ENCODE results near the gene CCDC74A. TPM values are rescaled to one million over a fixed set of nuclear protein-coding genes. Genes with fewer than 3 reads are reported as not detected.
A peak's percentile ranks its signal among the peaks of the same experiment; 100 is the strongest.

Gene CCDC74A
- total and polyA plus RNA-seq, 9 of the 15 experiments (the other 6 are each of a cell fraction or from before 2014, with no cell fraction given) = 1.1 to 38.1 (median 9.6) TPM

DNA sequence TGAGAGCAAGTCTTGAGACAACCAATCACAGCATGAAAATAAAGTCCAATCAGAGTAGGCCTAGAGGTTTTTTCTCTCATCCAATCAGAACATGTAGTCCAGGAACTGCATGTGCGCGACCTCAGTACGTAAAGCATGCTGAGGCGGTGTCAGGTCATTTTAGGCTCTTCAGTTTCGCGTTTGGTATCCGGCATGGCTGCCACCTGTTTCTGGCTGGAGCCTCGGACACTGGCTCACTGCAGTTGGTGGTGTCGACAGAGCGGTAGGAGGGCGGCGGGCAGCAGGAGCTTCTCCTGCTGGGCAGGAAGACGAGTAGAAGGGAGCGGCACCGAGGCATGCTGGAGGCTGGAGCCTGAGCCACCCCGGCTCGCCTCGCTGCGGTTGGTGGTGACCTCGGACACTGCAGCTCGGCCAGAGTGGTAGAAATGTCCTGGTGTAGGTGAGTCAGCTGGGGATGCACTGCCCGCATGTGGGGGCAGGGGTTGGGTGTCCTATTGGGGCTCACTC is 15.8 kb downstream of the CCDC74A start (continued):
- TF ChIP-seq TFAP4 (CRISPR knock-in tag; IDR thresholded peaks at IDR 0.05; ENCODE audit: borderline replicate concordance) (peak; percentile 30; the same call in 1 of the 2 replicates), TCFL5 (CRISPR knock-in tag; conservative IDR thresholded peaks at IDR 0.05) (no peak), ZNF436 (CRISPR knock-in tag; IDR thresholded peaks at IDR 0.05) (no peak), ZBTB33 (CRISPR knock-in tag; IDR thresholded peaks at IDR 0.05) (peak; percentile 65; the same call in 1 of the 2 replicates), ELK1 (CRISPR knock-in tag; IDR thresholded peaks at IDR 0.05) (no peak), ZNF57 (CRISPR knock-in tag; IDR thresholded peaks at IDR 0.05) (no peak)
- TF ChIP-seq, protein P1, sequence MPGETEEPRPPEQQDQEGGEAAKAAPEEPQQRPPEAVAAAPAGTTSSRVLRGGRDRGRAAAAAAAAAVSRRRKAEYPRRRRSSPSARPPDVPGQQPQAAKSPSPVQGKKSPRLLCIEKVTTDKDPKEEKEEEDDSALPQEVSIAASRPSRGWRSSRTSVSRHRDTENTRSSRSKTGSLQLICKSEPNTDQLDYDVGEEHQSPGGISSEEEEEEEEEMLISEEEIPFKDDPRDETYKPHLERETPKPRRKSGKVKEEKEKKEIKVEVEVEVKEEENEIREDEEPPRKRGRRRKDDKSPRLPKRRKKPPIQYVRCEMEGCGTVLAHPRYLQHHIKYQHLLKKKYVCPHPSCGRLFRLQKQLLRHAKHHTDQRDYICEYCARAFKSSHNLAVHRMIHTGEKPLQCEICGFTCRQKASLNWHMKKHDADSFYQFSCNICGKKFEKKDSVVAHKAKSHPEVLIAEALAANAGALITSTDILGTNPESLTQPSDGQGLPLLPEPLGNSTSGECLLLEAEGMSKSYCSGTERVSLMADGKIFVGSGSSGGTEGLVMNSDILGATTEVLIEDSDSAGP (CRISPR knock-in tag; IDR thresholded peaks at IDR 0.05) = no peak

Data from K562 (cell line).